PC-3 (cell line): ENCODE results near the gene ITFG2. TPM values are rescaled to one million over a fixed set of nuclear protein-coding genes. Genes with fewer than 3 reads are reported as not detected.
"Not testable (repeated sequence)": the region's sequence is repeated elsewhere in the genome, so short reads cannot be mapped to it uniquely, and the experiment has no call there.

Experiments
- ATAC-seq: fragments of 200-7000 bp; cut with Tn5 transposase; 2 replicates; pipeline ENCODE4 v1.9.1; 2020; ENCODE audit warnings: mild to moderate bottlenecking, moderate library complexity
- BruUV-seq: library from RNA; stranded (reverse); fragments of 400-500 nt; replicated peaks from 2 replicates; lab custom pipeline; 2021; lab: Mats Ljungman, UMichigan
- CTCF ChIA-PET: fragments of 300-600 bp; sonication (Branson Sonifier 250); formaldehyde crosslinking; loops from one replicate; lab custom pipeline; 2022; ENCODE audit warnings: antibody characterized with exemption; lab: Charles Lee
- POLR2A ChIA-PET: fragments of 300-600 bp; sonication (Branson Sonifier 250); formaldehyde crosslinking; loops from one replicate; lab custom pipeline; 2022; ENCODE audit warnings: antibody characterized with exemption; ENCODE audit not compliant: unreplicated experiment; lab: Charles Lee
- DNase-seq: peaks from one replicate; pipeline ENCODE4 v3.0.0-alpha.2; 2015
- H2AFZ ChIP-seq: fragments of 300-600 bp; sonication (generic); 2 replicates; pipeline ENCODE4 v1.6.0; 2016; ENCODE audit warnings: antibody characterized with exemption, low read length
- H3F3A ChIP-seq: fragments of 300-600 bp; sonication (generic); one replicate; pipeline ENCODE4 v1.6.0; 2017; ENCODE audit warnings: antibody characterized with exemption, low read length, control low read depth, mild to moderate bottlenecking; ENCODE audit not compliant: unreplicated experiment
- H3K27ac ChIP-seq: fragments of 300-600 bp; sonication (generic); 2 replicates; pipeline ENCODE4 v1.5.1; 2016; ENCODE audit warnings: mild to moderate bottlenecking, low read length
- H3K27me3 ChIP-seq: fragments of 300-600 bp; sonication (generic); 2 replicates; pipeline ENCODE4 v1.6.1; 2016; ENCODE audit warnings: low read length, mixed read lengths
- H3K36me3 ChIP-seq: fragments of 300-600 bp; sonication (generic); 2 replicates; pipeline ENCODE4 v1.6.1; 2016; ENCODE audit warnings: low read depth, mixed run types, low read length, mixed read lengths
- H3K4me1 ChIP-seq: fragments of 300-600 bp; sonication (generic); 2 replicates; pipeline ENCODE4 v1.5.1; 2016; ENCODE audit warnings: low read length; ENCODE audit not compliant: insufficient read depth
- H3K4me2 ChIP-seq: fragments of 300-600 bp; sonication (generic); 2 replicates; pipeline ENCODE4 v1.6.0; 2016; ENCODE audit warnings: low read length
- H3K4me3 ChIP-seq: fragments of 300-600 bp; sonication (generic); 2 replicates; pipeline ENCODE4 v1.5.1; 2016; ENCODE audit warnings: mild to moderate bottlenecking, low read length, mixed read lengths
- H3K79me2 ChIP-seq: fragments of 300-600 bp; sonication (generic); 2 replicates; pipeline ENCODE4 v1.6.1; 2017; ENCODE audit warnings: low read length, mixed read lengths
- H3K9ac ChIP-seq: fragments of 300-600 bp; sonication (generic); 2 replicates; pipeline ENCODE4 v1.6.0; 2016; ENCODE audit warnings: mild to moderate bottlenecking, low read length
- H3K9me2 ChIP-seq: fragments of 300-600 bp; sonication (generic); replicated peaks from 2 replicates; pipeline ENCODE4 v1.6.1; 2016; ENCODE audit warnings: mixed run types, low read length, mixed read lengths
- H3K9me3 ChIP-seq: fragments of 300-600 bp; sonication (generic); 2 replicates; pipeline ENCODE4 v1.6.1; 2016; ENCODE audit warnings: low read length, mixed read lengths
- H4K20me1 ChIP-seq: fragments of 300-600 bp; sonication (generic); 2 replicates; pipeline ENCODE4 v1.6.1; 2016; ENCODE audit warnings: low read length, mixed read lengths
- CTCF ChIP-seq: fragments of 300-600 bp; sonication (generic); conservative IDR thresholded peaks from 2 replicates; pipeline ENCODE4 v1.5.1; 2017; ENCODE audit warnings: antibody characterized with exemption, low read depth, mild to moderate bottlenecking, low read length
- EZH2 ChIP-seq: fragments of 300-600 bp; sonication (generic); IDR thresholded peaks from one replicate; pipeline ENCODE4 v1.6.1; 2017; ENCODE audit warnings: antibody characterized with exemption, mild to moderate bottlenecking, low read length; ENCODE audit not compliant: unreplicated experiment
- EZH2phosphoT487 ChIP-seq: fragments of 300-600 bp; sonication (generic); IDR thresholded peaks from 2 replicates; pipeline ENCODE4 v1.6.1; 2018; ENCODE audit warnings: mild to moderate bottlenecking, antibody characterized with exemption, low read length, borderline replicate concordance
- intact Hi-C: fragments of 100-400 bp; cut with micrococcal nuclease; formaldehyde crosslinking; loops from 2 replicates; pipeline ENCODE4 v1.9.0; 2023
- total RNA-seq: library from RNA; depleted of rRNA; stranded (reverse); fragments of >200 nt; gene quantifications from 2 replicates; pipeline ENCODE4 v1.2.3, GENCODE V29; 2014

The ITFG2 gene
- total RNA-seq, 1 experiment from 2014 or later = 12.8 TPM

GRCh38 chr12:2765608-2766007 lies 46.9 kb upstream of the ITFG2 start:
- Histone ChIP-seq H3F3A (no peaks in the 10 kb centered on the region), H3K27ac (no peak overlapping the region), H3K79me2 (no peaks in the 10 kb centered on the region), H4K20me1 (no peaks in the 10 kb centered on the region), H3K9me2 (no peaks in the 10 kb centered on the region), H3K4me1 (no peaks in the 10 kb centered on the region), H3K27me3 (peaks cover 45% of the 10 kb centered on the region), H3K9me3 (no peaks in the 10 kb centered on the region), H3K36me3 (no peaks in the 10 kb centered on the region), H3K4me3 (no peak overlapping the region), H2AFZ (no peak overlapping the region), H3K9ac (no peak overlapping the region), H3K4me2 (no peak overlapping the region)
- ATAC-seq = no peak
- ChIA-PET POLR2A (no interaction called here), CTCF (interaction anchor here (0.6 kb wide), 2 partner anchors 22 to 794 kb away, joined by 3 read pairs; no protein-coding TSS in a partner anchor)
- TF ChIP-seq EZH2 (no peak), CTCF (no peak), EZH2phosphoT487 (no peak)
- BruUV-seq = no TSS peak
- no peak for DNase-seq
- intact Hi-C loops = no loop called here

- CTCF ChIA-PET = no interaction called here
- no peak for ATAC-seq
These were observed 44.1 kb upstream of the ITFG2 start for GRCh38 chr12:2768224-2768961.

GRCh38 chr12:2769866-2770533 lies 42.5 kb upstream of the ITFG2 start:
- H3K4me1 ChIP-seq = no peaks in the 10 kb centered on the region
- H3K27me3 ChIP-seq = peaks cover 24% of the 10 kb centered on the region
- no peak overlapping the region for H3K4me3 ChIP-seq
- intact Hi-C loops = no loop called here
- no peak overlapping the region for H2AFZ ChIP-seq
- no peaks in the 10 kb centered on the region for H3F3A ChIP-seq
- ChIA-PET CTCF (no interaction called here), POLR2A (no interaction called here)
- ATAC-seq = no peak
- no peaks in the 10 kb centered on the region for H4K20me1 ChIP-seq
- no peaks in the 10 kb centered on the region for H3K79me2 ChIP-seq
- H3K36me3 ChIP-seq = no peaks in the 10 kb centered on the region
- no peak overlapping the region for H3K4me2 ChIP-seq
- H3K9me2 ChIP-seq = no peaks in the 10 kb centered on the region
- no peak overlapping the region for H3K27ac ChIP-seq
- no TSS peak for BruUV-seq
- H3K9me3 ChIP-seq = no peaks in the 10 kb centered on the region
- no peak for DNase-seq
- H3K9ac ChIP-seq = no peak overlapping the region
- TF ChIP-seq EZH2 (no peak), EZH2phosphoT487 (no peak), CTCF (no peak)

More at GRCh38 chr12:2768224-2768961, 44.1 kb upstream of the ITFG2 start:
- Histone ChIP-seq H4K20me1 (no peaks in the 10 kb centered on the region), H2AFZ (no peak overlapping the region), H3F3A (no peaks in the 10 kb centered on the region), H3K9me2 (no peaks in the 10 kb centered on the region), H3K9ac (no peak overlapping the region), H3K4me3 (no peak overlapping the region), H3K27ac (no peak overlapping the region), H3K36me3 (no peaks in the 10 kb centered on the region), H3K9me3 (no peaks in the 10 kb centered on the region), H3K4me1 (no peaks in the 10 kb centered on the region), H3K79me2 (no peaks in the 10 kb centered on the region), H3K4me2 (no peak overlapping the region), H3K27me3 (peaks cover 35% of the 10 kb centered on the region)
- POLR2A ChIA-PET = no interaction called here
- BruUV-seq = no TSS peak
- no peak for DNase-seq
- intact Hi-C loops = no loop called here
- no peak for TF ChIP-seq EZH2phosphoT487

- POLR2A ChIA-PET = not testable (repeated sequence)
- peaks cover 18% of the 10 kb centered on the region for H3K27me3 ChIP-seq
These were observed 41.9 kb upstream of the ITFG2 start for GRCh38 chr12:2770544-2770943.

More at GRCh38 chr12:2770544-2770943, 41.9 kb upstream of the ITFG2 start:
- BruUV-seq, H3K9me2 ChIP-seq, H3F3A ChIP-seq, ATAC-seq, H3K79me2 ChIP-seq, H3K36me3 ChIP-seq, H3K4me2 ChIP-seq, H2AFZ ChIP-seq, H3K9ac ChIP-seq, CTCF ChIA-PET, H3K9me3 ChIP-seq, intact Hi-C loops, H3K4me3 ChIP-seq, H3K4me1 ChIP-seq, H4K20me1 ChIP-seq, H3K27ac ChIP-seq, DNase-seq: not testable (repeated sequence)
